Kidney (tissue), 14 donors: ENCODE data around the gene PRICKLE2. TPM values are rescaled to one million over a fixed set of nuclear protein-coding genes. Genes with fewer than 3 reads are reported as not detected.

Experiments
- DNase-seq, 5 donors: peaks; one replicate each; pipeline ENCODE4 v3.0.0-alpha.2; 2013 to 2020
- FAIRE-seq: peaks from 2 replicates; lab custom pipeline; 2012; peaks lifted over from hg19 to GRCh38; lab: Jason Lieb, UNC
- H3K27ac ChIP-seq, 2 donors: one replicate each; pipeline ENCODE4 v1.7.0; 2013; ENCODE audit warnings: low read depth in 2 of 2, low read length in 2 of 2, inconsistent platforms in 1 of 2
- H3K27me3 ChIP-seq: one replicate; pipeline ENCODE4 v1.7.1; 2013; ENCODE audit warnings: low read length, inconsistent platforms; ENCODE audit not compliant: control insufficient read depth, insufficient read depth
- H3K36me3 ChIP-seq, 3 donors: one replicate each; pipeline versions ENCODE4 v1.7.0 to v1.7.1; 2013; ENCODE audit warnings: low read length in 3 of 3, control low read depth in 1 of 3, inconsistent platforms in 1 of 3; ENCODE audit not compliant: insufficient read depth in 3 of 3, control insufficient read depth in 2 of 3
- H3K4me1 ChIP-seq, 3 donors: one replicate each; pipeline versions ENCODE4 v1.7.0 to v1.7.1; 2013; ENCODE audit warnings: low read length in 3 of 3, inconsistent platforms in 1 of 3, low read depth in 1 of 3; ENCODE audit not compliant: control insufficient read depth in 2 of 3, insufficient read depth in 2 of 3
- H3K4me3 ChIP-seq, 3 donors: one replicate each; pipeline versions ENCODE4 v1.7.0 to v1.8.1; 2013; ENCODE audit warnings: low read length in 3 of 3, control low read depth in 1 of 3, inconsistent platforms in 1 of 3
- H3K9ac ChIP-seq, 3 donors: one replicate each; pipeline versions ENCODE4 v1.7.0 to v1.7.1; 2013; ENCODE audit warnings: low read length in 3 of 3, control low read depth in 1 of 3, inconsistent platforms in 1 of 3
- H3K9me3 ChIP-seq, 3 donors: one replicate each; pipeline versions ENCODE4 v1.7.0 to v1.7.1; 2013; ENCODE audit warnings: low read length in 3 of 3, control low read depth in 1 of 3, inconsistent platforms in 1 of 3; ENCODE audit not compliant: control insufficient read depth in 2 of 3, insufficient read depth in 1 of 3
- intact Hi-C: fragments of 100-400 bp; cut with DNase I; formaldehyde crosslinking; loops from one replicate; pipeline ENCODE4 v1.11.1; 2022
- polyA plus RNA-seq: library from polyadenylated mRNA; stranded (reverse); fragments of 350-450 nt; fragmentation: Illumina TruSeq; extraction: RNeasy Lipid Tissue Mini Kit (QIAGEN cat#74804); gene quantifications from one replicate; pipeline ENCODE4 v1.2.3, GENCODE V29; 2014; ENCODE audit warnings: low read depth, low replicate concordance; ENCODE audit not compliant: insufficient read depth
- total RNA-seq: library from RNA; stranded (reverse); fragmentation: NEBNext Ultra II Directional; extraction: Animal tissue kit (Norgen Biotek cat#: 25700); gene quantifications from one replicate; pipeline ENCODE4 v1.2.1, GENCODE V29; 2021
- TF ChIP-seq, protein P1 (sequence below): IDR thresholded peaks from 3 replicates; pipeline ENCODE4 v1.5.1; 2012; ENCODE audit warnings: mild to moderate bottlenecking, moderate library complexity, borderline replicate concordance; ENCODE audit not compliant: insufficient read depth; ENCODE audit errors: extremely low read depth
- donor health status: control.
- donor health status: control.
- donor health status: control.
- donor health status: control.
- donor health status: control.
- donor health status: DM: yes; HTN: yes; CAD: no.
- donor health status: Normal renal cell carcinoma (clear cell type).

The PRICKLE2 gene
- total and polyA plus RNA-seq, 2 donors from 2014 or later = 3.5 to 22.9 TPM

DNA sequence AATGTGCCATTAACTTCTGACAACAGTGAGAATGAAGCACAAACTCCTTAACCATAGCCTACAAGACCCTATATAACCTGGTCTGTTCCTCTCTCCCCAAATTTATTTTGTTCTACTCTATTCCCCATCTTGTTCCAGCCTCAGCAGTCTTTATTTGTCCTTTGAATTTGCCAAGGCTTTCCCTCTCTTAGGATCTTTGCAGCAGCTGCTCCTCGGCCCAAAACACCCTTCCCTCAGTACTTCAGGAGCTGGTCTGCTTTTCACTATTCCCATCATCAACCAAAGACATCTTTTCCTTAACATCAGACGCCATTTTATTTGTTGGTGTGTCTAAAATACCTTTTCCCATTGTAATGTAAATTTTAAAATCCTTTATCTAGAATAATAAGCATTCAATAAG is 10.2 kb downstream of the PRICKLE2 start:
- FAIRE-seq (no peak), DNase-seq (no peak)
- Histone ChIP-seq H3K4me3 (no peak overlapping the region), H3K4me1 (peaks cover 0 to 33% (median 24%) of the 10 kb centered on the region in 3 donors), H3K36me3 (no peaks in the 10 kb centered on the region), H3K27me3 (no peaks in the 10 kb centered on the region), H3K9ac (no peak overlapping the region), H3K9me3 (no peaks in the 10 kb centered on the region), H3K27ac (no peak overlapping the region)
- TF ChIP-seq, protein P1, sequence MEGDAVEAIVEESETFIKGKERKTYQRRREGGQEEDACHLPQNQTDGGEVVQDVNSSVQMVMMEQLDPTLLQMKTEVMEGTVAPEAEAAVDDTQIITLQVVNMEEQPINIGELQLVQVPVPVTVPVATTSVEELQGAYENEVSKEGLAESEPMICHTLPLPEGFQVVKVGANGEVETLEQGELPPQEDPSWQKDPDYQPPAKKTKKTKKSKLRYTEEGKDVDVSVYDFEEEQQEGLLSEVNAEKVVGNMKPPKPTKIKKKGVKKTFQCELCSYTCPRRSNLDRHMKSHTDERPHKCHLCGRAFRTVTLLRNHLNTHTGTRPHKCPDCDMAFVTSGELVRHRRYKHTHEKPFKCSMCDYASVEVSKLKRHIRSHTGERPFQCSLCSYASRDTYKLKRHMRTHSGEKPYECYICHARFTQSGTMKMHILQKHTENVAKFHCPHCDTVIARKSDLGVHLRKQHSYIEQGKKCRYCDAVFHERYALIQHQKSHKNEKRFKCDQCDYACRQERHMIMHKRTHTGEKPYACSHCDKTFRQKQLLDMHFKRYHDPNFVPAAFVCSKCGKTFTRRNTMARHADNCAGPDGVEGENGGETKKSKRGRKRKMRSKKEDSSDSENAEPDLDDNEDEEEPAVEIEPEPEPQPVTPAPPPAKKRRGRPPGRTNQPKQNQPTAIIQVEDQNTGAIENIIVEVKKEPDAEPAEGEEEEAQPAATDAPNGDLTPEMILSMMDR = no peak
- intact Hi-C loops = no loop called here

DNA sequence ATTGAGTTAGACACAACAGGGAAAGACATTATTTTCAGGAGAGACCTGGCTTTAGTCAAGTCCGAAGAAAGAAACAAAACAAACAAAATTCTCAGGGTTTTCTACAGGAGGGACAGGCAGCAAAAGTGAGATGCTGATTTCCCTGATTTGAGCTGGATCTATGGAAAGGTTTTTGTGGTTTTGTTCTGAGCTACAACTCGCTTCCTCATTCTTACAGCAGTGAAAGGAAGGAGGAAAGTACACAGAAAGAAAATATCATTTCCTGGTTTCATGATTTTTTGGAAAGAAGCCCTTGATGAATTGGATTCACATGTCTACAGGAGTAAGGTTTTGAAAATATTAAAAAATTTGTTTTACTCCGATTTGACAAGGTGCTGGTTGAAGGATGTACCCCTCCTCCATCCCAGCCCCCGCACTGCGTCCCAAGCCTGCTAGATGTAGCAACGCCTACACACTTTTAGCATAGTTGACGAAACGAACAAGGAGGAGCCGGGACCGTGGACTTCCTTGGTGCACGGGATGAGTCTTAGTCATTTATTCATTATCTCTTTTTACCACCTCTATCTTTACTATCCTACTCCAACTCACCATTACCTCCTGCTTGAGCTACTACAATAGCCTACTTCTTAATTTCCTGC is 10.8 kb downstream of the PRICKLE2 start:
- Histone ChIP-seq H3K27me3 (no peaks in the 10 kb centered on the region), H3K9me3 (no peaks in the 10 kb centered on the region), H3K4me3 (peak overlapping the region in 1 of 3 donors; percentile 0), H3K36me3 (no peaks in the 10 kb centered on the region), H3K27ac (peak overlapping the region; percentile 7 to 63), H3K9ac (no peak overlapping the region), H3K4me1 (peaks cover 0 to 37% (median 25%) of the 10 kb centered on the region in 3 donors)
- DNase-seq (no peak), FAIRE-seq (no peak)
- TF ChIP-seq, protein P1 = no peak
- intact Hi-C loops = no loop called here

DNA sequence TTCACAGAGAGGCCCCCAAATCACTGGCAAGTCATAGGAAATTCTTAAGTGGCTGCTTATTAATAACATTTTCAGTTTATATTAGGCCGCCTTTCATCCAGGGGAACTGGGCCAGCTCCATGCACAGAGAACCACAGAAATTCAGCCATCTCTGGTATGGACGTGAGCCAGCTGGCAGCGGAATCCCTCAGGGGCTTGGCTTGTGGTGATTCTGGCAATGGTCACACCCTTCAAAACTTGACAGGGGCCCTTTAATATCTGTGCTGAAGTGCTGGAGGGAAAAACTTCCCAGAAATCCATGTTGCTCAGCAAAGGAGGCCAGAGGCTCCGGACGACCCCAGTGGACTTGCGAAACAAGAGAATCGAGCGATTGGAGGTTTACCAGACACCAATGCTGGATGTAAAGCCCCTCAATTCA is 11.3 kb downstream of the PRICKLE2 start:
- TF ChIP-seq, protein P1 = no peak
- Histone ChIP-seq H3K9ac (no peak overlapping the region), H3K4me1 (peaks cover 0 to 37% (median 25%) of the 10 kb centered on the region in 3 donors), H3K27ac (peak overlapping the region; percentile 7 to 63), H3K4me3 (peak overlapping the region in 1 of 3 donors; percentile 0), H3K27me3 (no peaks in the 10 kb centered on the region), H3K36me3 (no peaks in the 10 kb centered on the region), H3K9me3 (no peaks in the 10 kb centered on the region)
- intact Hi-C loops = no loop called here
- DNase-seq (peak in 2 of 5 donors; percentile 39 to 90), FAIRE-seq (no peak)
